H4 (cell line): ENCODE data around the gene TOMM34. TPM values are rescaled to one million over a fixed set of nuclear protein-coding genes. Genes with fewer than 3 reads are reported as not detected.
A peak's percentile ranks its signal among the peaks of the same experiment; 100 is the strongest.

Experiments used
- DNase-seq: peaks from one replicate; pipeline ENCODE4 v3.0.0-alpha.2; 2015; ENCODE audit warnings: low spot score
- total RNA-seq: library from RNA; depleted of rRNA; stranded (reverse); fragments of >200 nt; shearing (Covaris generic); gene quantifications from 2 replicates; pipeline ENCODE4 v1.2.3, GENCODE V29; 2014

Gene TOMM34
- total RNA-seq, 1 experiment from 2014 or later = 41.5 TPM

DNA sequence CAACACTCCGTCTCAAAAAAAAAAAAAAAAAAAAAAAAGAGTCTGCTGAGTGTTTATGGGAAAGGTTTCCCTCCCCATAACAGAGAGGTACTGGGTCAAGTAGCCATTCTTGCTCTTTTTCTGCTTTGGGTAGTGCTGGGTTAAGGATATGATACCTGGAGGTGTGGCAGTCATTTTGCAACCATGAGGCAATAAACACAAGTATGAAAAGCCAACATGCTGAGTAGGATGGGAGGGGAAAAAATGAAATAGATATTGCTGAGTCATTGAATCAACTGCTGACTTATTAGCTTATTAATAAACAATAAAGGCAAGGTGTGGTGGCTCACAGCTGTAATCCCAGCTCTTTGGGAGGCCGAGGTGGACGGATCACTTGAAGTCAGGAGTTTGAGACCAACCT is 2.3 kb upstream of the TOMM34 start:
- DNase-seq = no peak

DNA sequence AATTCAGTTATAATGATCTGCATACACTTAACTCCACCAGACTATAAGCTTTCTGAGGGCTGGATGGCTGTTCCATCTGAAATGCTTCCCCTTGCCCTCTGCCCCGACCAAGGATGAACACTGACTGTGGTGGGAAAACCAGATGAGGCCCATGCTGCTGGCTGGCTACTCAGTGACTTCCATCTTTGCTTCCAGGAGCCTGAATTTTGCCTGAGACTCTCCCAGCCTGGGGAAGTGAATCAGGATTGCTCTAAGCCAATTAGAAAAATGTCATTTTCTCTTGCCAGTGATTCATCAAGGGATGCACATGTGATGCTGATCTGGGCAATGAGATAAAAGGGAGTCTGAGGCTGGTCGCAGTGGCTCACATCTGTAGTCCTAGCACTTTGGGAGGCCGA is 1.7 kb upstream of the TOMM34 start:
- no peak for DNase-seq

DNA sequence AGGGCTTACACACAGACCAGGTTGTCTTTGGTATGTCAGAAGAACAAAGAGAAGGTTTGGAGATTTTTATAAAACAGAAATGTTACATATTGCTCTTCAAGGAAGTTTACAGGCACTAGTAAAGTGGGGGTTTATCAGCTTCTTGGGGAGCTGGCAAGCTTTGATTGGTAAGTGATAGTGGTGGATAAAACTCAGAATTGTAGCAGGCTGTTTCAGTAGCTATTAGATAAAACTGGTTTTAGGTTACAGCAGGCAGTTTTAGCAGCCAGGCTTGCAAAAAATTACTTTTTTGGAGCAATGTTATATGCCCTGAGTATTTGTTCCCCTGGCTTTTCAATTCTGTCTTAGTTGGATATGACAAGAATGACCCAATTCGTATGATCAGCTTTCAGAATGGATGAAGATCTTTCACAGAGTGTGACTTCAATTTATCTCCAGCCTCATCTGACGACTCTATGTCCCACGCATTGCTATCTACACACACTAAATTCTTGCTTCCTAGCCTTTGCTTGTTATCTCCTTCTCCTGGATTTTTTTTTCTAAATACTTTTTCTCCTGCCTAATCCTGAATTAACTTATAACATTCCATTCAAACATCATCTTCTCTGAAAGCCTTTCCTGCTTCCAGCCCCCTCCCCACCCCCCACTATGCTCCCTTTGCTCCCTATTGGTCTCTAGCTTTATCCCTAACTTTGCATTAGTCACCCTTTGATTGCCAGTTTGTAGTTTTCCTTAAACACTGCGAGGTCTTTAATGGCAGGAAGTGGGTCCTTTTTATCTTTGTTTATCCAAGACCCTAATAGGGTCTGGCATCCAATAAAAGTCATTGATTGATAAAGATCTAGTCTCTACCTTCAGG is 1.0 kb upstream of the TOMM34 start:
- DNase-seq = no peak

DNA sequence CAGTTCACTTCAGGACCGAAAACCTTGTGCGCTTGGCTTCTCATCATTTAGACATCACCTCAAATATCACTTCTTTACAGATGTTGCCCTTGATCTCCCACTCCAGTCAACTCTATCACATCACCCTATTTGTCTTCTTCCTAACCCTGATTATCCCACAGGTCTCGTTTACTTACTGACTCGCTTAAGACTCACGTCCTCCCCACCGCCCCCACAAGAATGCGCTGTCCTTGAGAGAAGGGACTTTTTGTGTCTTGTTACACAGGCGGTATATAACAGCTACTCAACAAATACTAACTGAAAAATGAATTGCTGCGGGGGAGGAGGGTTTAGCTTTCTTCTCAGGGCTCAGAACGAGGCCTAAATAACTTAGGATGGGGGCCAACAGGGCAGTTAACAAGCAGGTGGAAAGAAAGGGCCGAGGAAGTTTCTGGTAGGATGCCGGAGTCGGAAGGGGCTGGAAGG is 527 bp downstream of the TOMM34 start:
- peak; percentile 39 for DNase-seq

DNA sequence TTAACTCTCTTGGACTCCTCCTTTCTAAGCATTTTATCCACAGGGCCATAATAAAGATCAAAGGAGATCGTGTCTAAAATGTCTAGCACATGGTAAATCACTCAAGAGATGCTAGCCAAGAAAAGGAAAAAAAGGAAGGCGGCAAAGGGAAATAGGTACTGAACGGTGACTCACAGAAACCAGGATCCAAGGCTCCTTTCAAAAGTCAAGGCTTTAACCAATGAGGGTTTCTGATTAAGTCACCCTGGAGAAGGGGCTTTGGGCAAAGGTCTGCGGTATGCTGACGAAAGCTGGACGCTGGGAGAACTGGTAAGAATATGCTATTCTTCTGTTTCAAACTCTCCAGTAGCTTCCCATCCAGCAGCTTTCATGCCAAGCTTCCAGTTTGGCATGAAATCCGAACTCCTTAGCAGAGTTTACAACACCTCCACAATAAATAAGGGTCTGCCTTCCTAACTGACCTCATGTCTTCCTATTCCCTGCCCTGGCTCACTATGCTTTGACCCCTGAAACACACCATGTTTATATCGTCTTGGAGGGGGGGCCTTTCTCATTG is 1.0 kb downstream of the TOMM34 start:
- no peak for DNase-seq

DNA sequence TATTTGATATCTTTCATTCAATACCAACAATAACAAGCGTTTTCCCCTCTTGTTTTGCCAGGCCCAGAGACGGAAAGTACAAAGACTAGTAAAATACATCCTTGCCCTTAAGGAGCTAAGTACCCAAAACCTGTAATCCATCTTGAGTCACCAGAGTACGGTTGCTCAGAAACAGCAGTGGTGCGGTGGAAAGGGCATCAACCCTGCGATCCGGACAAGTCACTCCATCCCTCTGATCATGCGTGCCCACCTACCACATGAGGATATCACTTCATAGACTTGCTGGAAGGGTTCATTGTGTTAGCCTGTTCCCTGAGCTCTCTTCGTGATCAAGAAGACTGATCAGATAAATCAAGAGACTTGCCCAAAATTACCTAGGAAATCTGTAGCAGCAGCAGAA is 1.9 kb downstream of the TOMM34 start:
- no peak for DNase-seq

DNA sequence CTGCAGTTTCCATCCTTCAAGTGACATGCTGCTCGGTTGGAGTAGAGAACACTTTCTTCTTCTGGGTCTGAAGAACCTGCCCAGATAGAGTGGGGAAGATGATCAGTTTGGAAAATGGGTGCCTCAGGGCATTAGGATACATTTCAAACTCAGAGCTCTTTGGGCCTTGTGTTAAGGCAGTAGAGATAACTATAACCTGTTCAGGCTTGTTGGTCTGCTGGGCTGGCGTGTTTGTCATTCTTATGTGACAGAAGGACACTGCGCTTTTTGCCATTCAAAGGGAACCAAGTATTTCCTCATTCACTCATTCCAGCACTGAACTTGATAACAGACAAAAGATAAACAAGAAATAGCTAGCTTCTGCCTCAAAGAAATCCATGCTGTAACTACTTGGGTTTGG is 3.8 kb downstream of the TOMM34 start:
- no peak for DNase-seq

DNA sequence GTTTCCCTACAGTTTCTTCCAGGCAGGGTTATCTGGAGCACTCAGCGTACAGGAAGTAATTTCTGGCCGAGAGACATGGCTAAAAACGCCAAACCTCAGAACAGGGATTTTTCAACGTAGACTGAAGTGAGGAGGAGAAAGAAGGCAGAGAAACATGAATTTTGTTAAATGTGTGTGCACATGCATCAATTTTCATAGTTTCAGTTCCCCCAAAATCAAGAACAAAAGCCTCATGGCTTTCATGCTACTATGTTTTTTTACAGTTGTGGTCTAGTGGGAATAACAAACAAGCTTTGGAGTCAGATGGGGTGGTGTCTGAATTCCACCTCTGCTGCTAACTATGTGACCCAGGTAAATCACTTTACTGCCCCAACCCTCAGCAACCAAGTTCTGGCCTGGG is 4.9 kb downstream of the TOMM34 start:
- DNase-seq = no peak

DNA sequence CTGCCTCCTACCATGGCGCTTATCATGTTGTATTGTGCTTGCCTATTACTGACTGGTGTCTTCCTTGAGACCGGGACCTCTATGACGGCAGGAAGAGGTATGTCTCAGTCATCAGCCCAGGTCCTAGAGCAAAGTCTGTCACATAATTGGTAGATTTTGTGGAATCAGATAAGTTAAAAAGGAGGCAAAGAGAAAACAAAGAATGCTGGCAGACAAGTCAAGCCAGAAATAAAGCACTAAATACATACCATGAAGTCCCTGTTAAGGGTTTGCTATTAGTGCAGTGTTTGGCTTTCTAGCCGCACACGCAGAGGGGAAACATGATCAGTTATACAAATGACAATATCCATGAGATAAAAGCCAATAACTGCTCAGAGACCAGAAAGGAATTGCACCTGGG is 6.0 kb downstream of the TOMM34 start:
- no peak for DNase-seq

DNA sequence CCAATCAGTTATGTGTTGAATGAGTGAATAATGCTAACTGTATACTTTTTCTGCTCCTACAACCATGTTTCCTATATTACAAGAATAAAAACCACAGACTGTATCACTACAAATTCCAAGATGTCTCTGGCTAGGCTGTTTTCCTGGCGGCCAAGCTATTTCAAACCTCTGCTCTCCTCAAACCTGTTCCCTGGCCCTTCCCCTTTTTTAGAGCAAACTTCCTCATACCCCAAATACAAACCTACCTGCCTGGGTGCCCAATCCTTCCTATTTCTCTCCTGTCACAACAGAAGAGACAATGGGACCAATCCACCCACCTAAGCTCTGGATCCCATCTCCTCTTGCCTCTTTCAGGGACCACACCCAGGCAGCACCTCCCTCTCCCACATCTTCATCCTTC is 7.5 kb downstream of the TOMM34 start:
- no peak for DNase-seq

DNA sequence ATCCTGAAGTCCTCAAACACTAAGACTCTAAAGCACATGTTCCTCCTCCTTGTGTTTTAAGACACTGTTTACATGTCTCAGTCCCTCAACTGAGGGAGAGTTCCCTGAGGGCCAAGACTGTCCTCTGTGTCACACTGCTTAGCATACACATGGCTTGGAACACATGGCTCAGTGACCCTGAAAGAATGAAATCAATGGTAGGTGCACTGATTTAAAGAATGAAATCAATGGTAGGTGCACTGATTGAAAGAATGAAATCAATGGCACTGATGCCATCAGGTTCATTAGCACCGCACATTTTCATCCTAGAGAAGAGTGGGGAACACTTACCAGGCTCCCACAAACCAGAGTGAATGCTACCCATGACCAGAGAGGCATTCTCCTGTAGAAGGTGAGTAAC is 9.8 kb downstream of the TOMM34 start:
- DNase-seq = no peak

DNA sequence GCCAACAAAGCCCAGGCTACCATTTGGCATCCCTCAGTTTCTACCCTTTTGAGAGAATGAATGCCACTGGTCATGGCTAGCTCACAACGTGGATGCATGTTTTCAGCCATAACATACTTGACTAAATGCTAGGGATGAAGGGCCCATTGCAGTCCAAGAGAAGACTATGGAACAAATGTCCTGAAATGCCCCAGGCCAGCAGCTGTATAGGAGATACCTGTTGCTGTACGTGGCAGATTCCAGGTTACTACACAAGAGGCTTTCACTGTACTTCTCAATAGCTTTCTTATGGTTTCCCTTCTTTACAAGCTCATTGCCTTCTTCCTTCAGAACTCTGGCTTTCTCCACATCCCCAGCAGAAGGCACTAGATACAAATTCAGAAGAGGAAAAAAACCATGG is 11.7 kb downstream of the TOMM34 start:
- DNase-seq = no peak

DNA sequence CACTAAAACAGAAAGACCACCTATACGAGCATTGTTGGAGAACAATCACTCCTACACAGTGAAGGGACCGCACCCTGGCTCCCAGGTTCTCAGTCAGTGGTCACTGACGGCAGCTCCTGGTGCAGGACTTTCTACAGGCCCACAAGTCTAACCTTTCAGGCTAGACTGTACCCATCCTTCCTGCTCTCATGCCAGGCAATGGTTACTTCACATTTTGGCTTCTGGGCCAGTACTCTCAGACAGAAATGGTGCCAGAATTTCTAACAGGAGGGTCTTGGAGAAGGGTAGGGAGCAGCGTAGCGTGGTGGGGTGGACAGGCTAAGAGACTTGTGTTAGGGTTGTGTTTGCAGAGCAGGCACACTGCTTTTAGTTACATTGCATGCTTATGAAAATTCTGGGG is 12.1 kb downstream of the TOMM34 start:
- no peak for DNase-seq

DNA sequence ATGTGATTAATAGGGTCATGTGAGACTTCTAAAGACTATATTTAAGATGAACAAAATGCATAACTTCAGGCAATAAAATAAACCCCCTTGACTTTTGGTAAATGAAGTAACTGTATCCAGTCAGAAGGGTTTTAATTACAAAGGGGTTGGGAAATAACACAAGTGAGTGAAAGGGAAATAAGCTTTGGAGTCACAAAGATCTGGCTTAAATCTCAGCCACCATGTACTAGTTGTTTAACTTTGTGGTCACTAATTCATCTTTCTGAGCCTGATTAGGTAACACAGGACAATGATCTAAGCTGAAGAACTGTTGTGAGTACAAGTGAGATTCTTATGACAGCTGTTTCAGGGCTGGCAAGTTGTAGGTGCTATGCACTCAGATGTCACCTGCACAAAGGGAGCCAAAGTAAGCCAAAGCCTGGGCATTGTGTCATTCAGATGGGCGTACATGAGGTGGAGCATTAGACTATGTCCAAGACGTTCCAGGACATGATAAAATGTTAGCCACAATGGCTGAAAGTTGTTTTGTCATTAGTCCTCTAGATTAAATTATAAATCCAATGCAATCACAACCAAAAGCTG is 13.8 kb downstream of the TOMM34 start:
- no peak for DNase-seq

DNA sequence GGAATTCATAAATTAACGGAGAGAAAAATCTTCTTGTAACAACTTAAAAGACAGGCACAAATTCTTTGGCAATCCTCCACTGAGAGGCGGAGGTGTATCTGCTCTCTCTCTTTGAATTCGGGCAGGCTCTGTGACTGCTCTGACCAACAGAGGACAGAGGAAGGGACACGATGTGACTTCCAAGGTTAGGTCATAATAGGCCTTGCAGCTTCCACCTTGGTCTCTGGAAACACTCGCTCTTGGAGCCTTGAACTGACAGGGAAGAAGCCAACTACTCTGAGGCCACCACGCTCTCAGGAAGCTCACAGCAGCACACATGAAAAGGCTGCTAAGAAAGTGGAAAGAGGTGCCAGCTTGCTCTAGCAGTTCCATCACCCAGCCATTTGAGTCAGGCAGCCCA is 14.9 kb downstream of the TOMM34 start:
- DNase-seq = no peak

DNA sequence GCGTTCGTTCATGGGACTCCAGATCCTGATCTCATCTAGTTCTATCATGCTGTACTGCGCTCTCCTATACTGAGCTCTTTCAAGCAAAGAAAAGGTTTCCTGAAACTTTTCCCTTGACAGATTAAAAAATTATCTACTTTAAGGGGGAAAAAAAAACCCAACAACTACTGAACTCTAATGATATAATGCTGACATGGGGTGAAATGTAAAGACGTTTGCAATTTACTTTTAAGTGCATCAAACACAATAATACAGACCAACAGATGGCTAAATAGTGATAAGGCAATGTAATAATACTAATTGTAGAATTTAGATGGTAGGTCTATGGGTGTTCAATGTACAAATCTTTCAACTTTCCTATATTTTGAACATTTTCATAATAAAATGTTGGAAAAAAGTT is 16.4 kb downstream of the TOMM34 start:
- DNase-seq = no peak

DNA sequence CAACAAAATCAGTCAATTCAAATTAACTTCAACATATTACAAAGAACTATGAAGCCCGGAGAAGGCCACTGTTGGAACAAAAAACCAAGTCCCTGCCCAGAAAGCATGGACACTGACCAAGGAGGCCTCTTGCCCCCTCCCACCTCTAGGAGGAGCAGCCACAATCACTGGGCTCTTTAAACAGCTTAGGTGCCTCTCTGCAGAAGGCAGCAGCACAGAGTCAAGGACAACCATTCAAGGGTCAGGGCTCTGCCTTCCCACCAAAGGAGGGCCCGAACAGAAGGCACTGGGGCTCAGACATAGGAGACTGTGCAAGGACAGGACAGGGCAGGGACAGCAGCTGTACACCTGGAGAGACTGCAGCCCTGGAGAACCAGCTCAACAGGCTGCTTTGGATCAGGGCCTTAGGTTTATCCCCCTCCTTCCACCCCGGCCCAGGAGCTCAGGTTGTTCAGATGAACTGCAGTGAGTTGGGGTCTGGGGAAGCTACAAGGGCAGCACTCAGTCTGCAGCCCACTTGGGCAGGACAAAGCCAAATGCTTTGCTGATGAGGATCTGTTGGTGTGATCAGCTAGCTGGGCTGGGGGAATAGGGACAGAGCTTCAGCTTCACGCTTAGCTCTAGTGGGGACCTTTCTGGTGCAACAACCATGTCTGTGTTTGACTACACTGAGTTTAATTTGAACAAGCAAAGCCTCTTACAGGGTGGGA is 17.8 kb downstream of the TOMM34 start:
- no peak for DNase-seq

DNA sequence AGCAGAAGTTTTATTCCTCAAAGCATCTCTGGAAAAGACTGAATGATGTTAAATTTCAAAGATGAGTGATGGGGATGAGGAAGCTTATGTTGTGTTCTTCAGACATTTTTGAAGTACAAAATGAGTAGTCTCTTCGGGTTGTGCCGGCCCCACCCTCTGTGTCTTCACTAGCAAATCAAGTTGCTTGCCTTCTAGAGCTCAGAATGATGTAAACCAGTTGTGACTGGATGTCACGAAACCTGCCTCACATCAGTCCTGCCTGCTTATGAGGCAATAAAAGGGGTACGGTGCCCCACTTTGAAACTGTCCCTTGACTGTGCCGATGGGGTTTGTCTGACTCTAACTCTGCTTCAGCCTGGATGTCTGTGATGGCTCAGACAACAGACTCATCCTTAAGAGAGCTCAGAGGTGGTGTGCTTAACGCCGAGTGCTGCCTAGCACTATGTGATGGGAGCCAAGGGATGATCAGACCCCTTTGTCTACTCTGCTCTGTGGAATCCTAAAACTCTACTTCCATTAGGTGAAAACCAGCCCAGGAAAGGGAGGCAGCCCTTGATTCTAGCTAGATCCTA is 19.0 kb downstream of the TOMM34 start:
- DNase-seq = no peak

DNA sequence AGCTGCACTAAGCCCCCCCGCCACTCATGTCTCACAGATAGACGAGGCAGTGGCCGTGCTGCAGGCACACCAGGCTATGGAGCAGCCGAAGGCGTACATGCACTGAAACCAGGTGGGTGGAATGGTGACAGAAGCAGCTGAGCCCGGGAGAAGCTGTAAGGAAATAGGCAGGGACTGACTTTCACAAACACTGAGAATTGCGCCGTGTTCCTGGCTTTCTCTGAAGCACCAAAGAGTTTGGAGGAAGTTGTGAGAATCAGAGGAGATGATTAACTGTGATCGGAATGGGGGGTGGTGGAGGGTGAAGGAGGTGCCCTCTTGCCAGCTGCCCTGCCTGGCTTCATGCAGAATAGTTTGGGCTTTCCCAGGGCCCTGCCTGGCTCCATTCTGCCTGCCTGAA is 21.6 kb downstream of the TOMM34 start:
- DNase-seq = no peak

DNA sequence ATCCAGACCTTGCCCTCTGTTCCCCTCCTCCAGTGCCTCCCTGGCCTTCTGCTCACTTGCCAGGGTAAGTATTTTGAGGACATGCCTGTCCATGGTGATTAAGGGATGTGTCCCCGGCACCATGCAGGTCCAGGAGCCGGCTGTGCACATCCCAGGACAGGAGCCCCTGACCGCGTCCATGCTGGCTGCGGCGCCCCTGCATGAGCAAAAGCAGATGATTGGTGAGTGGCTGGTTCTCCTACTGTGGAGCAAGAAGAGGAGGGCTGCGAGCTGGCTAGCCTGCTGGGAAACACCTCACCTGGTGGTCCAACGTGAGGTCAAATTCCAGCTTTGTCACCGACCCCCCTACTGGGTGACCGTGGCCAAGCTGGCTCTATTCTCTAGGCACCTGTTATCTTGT is 23.7 kb downstream of the TOMM34 start:
- no peak for DNase-seq

DNA sequence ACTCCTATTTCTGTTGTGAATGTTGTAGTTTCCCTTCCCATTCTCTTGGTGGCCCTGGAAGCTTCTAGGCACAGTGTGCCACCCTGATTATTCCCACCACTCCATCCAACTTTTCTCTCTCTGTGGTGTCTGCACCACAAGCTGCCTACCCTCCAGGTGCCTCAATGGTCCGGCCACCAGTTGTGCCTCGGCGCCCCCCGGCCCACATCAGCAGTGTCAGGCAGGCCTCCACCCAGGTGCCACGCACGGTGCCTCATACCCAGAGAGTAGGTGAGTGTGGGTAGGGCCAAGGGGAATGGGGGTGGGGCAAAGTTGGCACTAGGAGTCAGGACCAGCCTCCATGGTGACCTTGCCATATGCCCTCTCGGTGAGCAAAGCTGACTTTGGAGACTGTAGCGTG is 27.3 kb downstream of the TOMM34 start:
- no peak for DNase-seq

DNA sequence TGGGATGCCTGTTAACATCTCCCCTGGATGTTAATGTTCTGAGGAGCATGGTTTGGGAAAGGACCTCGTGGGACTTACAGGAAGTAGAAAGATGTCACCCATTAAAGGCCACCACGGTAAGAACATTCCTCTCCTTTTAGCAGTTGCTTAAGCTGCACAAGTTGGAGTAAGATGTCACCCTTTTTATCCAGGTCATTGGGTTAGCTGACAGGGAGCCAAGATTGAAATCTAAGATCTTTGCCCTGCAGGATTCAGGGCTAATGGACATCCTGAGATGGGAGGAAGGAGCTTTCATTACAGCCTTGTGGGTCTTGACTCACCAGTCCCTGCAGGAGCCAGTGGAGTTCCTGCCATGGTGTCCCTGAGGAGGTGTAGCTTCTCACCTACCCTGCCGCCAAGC is 28.3 kb downstream of the TOMM34 start:
- DNase-seq = no peak
